SKM-1 treated with dmso at 0.1 percent for 144 hours (cell line): Measurements from ENCODE around the gene TEX48.

ENCODE experiments used
- DNase-seq: peaks from one replicate; lab custom pipeline; 2025; ENCODE audit not compliant: unreplicated experiment; lab: John Stamatoyannopoulos, UW

The TEX48 gene

DNA sequence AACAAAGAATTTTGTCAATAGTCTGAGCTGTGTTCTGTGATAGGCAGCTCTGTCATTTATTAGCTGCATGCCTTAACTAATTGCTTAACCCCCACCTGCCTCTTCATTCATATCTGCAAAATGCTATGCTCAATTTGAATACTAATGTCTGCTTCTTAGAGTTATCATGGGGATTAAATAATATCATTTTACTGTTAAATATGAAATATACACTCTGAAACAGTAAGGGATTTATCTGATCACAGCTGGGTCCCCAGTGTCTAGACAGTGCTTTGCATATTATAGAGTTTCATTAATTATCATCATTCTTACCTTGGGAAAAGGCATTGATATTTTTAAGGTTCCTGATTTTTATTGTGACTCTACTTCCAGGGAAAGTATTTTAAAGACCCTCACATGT, 12.0 kb downstream of the TEX48 start:
- no peak for DNase-seq

- DNase-seq, result no peak
These were observed 13.8 kb downstream of the TEX48 start for GRCh38 chr9:114668146-114668545.

DNA sequence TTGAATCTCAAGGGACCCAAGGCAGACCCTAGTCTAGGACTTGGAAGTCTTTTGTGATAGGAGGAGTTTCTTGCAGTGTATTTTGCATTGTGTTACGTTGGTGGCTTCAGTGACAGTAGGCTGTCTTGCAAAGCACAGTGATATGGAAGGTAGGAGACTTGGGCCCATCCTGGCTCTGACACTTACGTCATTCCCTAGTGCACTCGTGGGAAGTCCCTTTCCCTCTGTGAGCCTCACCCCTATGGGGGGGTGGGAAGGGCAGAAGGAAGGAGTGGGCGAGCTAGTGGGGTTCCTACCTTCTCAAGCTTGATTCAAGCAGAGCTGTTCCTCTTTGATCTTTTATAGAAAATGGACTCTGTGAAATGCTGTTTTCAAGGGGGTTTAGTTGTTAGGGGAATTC, 15.1 kb downstream of the TEX48 start:
- no peak for DNase-seq

DNA sequence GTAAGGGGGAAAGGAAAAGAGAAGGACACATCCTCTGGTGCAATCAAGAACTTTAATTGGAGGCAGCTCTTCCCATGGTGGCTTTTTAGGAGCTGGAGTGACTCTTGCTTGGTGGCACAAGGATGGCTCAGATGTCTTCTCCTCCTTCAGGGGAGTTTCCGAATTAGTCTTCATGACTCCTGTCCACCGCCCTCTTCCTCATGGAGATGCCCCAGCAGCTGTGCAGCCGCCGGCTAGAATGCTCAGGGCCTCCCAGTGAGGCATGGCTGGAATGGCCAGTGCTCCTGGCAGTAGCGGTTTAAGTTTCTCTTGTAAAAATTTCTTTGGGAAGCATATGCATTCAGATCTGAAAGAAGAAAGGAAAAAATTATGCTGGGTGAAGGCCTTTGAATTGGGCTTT, 15.6 kb downstream of the TEX48 start:
- no peak for DNase-seq

- DNase-seq, result no peak
These were observed 17.8 kb downstream of the TEX48 start for GRCh38 chr9:114664181-114664580.

DNA sequence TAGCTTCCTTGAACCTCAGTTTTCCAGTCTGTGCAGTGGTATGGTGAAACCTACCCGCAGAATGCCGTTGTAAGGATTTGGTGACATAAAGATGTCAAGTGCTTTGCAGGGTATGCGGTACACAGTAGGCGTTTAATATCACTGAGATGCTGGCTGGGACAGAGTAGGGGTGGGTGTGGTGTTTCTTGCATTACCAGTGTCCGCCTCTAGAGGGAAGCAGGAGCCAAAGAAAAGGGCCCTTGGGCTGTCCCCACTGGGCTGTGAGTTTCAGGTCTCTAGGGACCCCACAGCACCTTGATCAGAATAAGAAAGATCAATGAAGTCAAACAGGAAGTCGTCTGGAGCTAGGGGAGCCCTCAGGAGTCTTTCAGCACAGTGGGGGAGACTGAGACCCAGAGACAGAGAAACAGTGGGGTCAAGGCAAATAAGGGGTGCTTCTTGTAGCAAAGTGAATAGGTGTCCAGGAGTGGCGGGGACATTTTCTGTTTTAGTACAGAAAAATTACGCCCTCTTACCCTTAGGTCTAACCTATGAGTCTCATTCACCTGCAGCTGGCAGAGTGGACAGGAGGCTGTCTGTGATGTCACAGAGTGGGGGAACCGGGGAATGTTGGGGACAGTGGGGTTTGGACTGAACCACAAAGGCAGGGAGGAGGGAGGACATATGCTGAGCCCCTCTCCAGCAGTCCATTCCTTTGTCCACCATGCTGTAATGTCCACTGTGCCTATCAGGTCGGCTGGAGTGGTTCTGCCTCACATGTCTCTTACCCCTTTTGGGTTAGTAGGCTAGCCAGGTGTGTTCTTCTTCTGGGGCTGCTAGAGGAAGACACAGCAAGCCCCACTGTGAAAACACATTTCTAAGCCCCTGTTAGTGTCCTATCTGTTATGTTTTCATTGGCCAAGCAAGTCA, 19.7 kb downstream of the TEX48 start:
- peak; percentile 2 for DNase-seq

- no peak for DNase-seq
These were observed 24.3 kb downstream of the TEX48 start, which contains the start of gene TEX53 for GRCh38 chr9:114657705-114658104. Gene TEX53 (minus strand): TSS chr9:114657805. CDS start chr9:114657774, 31 bp downstream.

DNA sequence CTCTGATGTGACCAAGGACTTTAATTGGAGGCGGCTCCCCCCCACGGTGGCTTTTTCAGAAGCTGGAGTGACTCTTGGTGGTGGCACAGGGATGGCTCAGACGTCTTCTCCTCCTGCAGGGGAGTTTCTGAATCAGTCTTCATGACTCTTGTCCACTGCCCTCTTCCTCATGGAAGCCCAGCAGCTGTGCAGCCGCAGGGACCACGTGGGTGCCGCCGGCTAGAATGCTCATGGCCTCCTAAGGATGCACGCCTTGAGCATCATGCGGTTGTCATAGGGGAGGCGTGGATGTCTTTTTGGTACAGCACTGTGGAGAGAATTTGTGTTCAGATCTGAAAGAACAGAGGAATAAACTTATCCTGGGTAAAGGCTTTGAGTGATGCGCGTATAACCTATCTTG, 25.7 kb downstream of the TEX48 start:
- DNase-seq, result no peak

DNA sequence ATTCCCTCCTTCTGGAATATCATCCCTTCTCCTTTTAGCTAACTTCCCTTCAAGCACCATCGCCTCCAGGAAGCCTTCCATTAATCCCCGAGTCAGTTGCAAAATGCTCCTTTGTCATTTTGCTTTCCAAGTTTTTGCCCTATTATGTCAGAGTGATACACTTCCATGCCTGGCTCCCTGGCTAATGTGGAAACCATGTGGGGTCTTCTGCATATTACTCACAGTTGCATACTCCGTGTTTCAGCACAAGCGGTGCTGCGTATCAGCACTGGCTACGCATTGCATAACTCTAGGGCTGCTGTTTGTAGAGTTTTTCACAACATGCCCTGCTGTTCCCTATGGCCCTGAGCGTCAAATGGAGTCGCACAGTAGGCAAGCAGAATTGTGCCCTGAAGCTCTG, 26.3 kb downstream of the TEX48 start:
- no peak for DNase-seq

GRCh38 chr9:114653556-114654159, 28.3 kb downstream of the TEX48 start:
- peak; percentile 51 for DNase-seq

DNA sequence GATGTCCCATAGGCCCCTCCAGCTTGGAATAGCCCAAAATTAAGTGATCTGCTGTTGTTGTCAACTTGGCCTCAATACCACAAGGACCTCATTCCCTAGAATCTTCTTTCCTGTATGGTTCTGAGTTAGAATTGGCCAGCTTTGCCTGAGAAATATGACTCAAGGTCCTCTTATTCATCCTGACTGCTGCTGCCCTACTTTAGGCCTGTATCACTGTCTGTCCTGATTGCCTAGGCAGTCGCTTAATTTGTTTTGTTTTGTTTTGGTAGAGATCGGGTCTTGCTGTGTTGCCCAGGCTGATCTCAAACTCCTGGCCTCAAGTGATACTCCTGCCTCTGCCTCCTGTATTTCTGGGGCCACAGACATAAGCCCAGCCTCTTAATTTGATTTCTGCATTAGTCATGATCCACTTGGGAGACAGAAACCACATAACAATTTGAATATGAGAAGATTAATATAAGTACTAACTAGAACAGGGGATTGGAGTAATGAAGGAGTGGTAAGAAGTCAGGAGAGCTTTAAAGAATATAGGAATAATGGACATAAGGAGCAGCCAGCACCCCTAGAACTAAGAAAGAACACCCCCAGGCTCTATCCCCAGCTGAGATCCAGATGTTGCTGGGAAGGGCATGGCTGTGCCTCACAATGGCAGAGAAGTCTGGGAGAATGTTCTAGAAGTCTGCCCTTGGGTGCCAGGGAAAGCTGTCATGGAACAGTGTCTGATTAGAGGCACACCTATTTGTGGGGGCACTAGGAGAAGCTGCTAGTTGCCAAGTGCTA, 29.0 kb downstream of the TEX48 start:
- DNase-seq, result no peak

GRCh38 chr9:114643896-114644295, 38.1 kb downstream of the TEX48 start:
- no peak for DNase-seq

GRCh38 chr9:114643001-114643400, 39.0 kb downstream of the TEX48 start:
- no peak for DNase-seq

DNA sequence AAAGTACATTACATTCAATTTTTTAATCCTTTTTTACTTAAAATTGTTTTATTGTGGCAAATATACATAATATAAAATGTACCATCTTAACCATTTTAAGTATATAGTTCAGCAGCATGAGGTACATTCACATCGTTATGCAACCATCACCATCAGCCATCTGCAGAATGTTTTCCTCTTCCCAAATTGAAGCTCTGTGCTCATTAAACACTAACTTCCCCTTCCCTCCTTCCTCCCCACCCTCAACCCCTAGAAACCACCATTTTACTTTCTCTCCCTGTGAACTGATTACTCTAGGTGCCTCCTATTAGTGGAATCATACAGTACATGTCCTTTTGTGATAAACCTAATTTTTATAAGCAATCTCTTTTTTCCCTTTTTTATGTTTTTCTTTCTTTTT, 40.0 kb downstream of the TEX48 start:
- peak; percentile 63 for DNase-seq

- no peak for DNase-seq
These were observed 43.6 kb downstream of the TEX48 start for GRCh38 chr9:114638404-114638803.

- no peak for DNase-seq
These were observed 47.6 kb downstream of the TEX48 start for GRCh38 chr9:114634387-114634786.

DNA sequence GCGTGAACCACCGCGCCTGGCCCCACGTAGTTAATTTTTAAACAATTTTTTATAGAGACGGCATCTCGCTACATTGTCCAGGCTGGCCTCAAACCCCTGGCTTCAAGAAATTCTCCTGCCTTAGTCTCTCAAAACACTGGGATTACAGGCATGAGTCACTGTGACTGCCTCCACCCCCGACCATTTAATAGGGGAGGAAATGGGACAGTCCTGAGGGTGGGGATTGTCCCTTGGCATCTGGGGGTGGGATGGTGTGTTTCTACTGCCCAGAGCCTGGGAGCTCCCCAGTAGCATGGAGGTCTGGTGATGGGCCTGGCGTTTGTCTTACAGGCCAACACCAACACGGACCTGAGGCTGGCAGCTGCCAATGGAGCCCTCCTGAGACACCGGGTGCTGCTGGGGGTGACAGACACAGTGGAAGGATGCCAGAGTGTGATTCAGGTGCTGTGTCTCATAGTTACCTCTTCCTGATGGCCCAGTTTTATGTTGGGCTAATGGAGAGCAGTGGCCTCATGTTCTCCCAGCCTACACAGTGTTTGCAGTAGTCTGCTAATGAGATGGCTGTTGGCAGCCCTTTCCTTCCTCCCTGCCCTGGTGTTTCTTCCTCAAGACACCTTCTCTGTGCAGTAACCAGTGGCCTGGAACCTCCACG, 48.4 kb downstream of the TEX48 start:
- DNase-seq, result no peak

- DNase-seq, result no peak
These were observed 50.8 kb downstream of the TEX48 start for GRCh38 chr9:114631166-114631565.

- no peak for DNase-seq
These were observed 52.4 kb downstream of the TEX48 start for GRCh38 chr9:114629563-114630090.

GRCh38 chr9:114627553-114627952, 54.4 kb downstream of the TEX48 start:
- no peak for DNase-seq
